HG02852 (cell line): ENCODE results near the gene GALM.
"Not testable (repeated sequence)": the region's sequence is repeated elsewhere in the genome, so short reads cannot be mapped to it uniquely, and the experiment has no call there.

Experiments
- ATAC-seq: cut with Tn5 transposase; IDR thresholded peaks from one replicate; pipeline ENCODE4 v1.9.1; 2021; ENCODE audit warnings: mild to moderate bottlenecking, moderate library complexity; ENCODE audit not compliant: unreplicated experiment

The GALM gene

GRCh38 chr2:38708900-38709566 is 43.1 kb downstream of the GALM start:
- ATAC-seq: no peak

DNA sequence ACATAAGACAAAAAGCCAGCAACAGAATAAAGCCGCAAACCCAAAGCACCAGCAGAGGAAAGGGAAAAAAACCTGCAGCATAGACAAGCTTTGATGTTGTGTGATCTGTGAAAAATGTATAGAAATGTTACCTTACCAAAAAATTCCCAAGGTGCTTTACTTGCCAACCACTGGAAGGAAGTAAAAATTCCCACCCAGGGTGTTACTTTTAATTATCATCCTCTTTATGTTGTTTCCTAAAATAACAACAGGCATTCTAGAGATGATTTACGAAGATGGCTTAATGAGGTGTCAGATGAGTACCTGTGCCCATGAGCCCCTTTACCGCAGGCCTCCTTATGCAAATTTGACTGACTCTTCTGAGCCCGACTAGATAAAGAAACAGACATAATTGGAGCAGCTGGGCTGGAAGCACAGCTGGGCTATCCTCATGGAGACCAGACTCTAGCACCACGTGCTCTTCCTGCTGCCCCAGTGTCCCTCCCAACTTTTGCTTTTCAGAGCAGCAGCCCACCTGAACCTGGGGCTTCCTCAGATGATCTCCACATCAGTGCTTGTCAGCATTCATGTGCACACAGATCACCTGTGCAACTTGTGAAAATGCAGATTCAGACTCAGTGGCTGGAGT is 43.8 kb downstream of the GALM start:
- ATAC-seq: peak; percentile 48

GRCh38 chr2:38711558-38711957 is 45.6 kb downstream of the GALM start:
- no peak for ATAC-seq

DNA sequence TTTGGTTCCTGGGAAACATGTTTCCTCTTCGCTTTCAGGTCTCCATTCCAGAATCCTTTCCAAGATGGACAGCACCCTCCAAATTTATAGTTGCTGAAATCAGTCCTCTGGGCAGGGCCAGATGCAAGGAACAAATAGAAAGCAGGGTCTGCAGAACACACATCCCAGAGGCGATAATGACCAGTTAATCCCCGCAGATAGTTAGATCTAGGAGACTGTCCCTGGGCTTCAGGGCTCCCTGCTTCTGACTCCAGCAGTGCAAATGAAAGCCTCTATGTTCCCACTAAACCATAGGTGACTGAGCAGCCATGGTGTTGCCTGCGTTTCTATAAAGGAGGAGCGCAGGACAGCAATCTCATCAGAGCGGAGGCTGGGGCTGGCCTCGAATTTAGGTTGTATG is 46.5 kb downstream of the GALM start:
- ATAC-seq: no peak

- no peak for ATAC-seq
Observed at GRCh38 chr2:38712871-38713270, 47.0 kb downstream of the GALM start.

GRCh38 chr2:38713338-38713737 is 47.4 kb downstream of the GALM start:
- ATAC-seq: no peak

- ATAC-seq: not testable (repeated sequence)
Observed at GRCh38 chr2:38714941-38715340, 49.0 kb downstream of the GALM start.

- no peak for ATAC-seq
Observed at GRCh38 chr2:38716185-38716584, 50.3 kb downstream of the GALM start.

DNA sequence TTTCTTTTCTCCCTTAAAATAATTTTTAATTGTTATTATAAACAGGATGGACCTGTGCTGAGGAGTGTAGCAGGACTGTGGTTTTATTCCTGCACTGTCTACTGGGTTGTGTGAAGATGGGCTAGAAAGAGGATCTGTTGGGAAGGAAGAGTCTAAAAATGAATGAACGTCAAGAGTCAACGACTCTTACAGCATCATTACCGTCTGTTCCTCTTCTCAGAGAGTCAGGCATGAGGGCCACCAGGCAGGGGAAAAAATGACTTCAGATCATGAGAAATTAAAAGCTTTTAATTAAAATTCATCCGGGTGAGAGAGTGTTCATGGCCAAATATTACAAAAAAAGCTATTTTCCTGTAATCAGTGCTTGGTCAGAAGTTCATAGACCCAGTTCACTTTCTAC is 52.7 kb downstream of the GALM start:
- ATAC-seq: no peak

DNA sequence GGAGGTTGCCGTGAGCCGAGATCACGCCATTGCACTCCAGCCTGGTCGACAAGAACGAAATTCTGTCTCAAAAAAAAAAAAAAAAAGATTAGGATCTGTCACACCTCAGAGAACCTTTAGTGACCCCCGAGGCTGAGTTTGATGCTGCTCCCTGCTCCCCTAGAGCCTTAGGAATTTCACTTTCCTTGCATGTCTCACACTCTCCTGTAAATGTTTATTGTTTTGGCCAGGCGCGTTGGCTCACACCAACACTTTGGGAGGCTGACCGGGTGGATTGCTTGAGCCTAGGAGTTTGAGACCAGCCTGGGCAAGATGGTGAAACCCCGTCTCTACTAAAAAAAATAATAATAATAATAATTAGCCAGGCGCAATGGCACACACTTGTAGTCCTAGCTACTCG is 53.8 kb downstream of the GALM start:
- no peak for ATAC-seq

DNA sequence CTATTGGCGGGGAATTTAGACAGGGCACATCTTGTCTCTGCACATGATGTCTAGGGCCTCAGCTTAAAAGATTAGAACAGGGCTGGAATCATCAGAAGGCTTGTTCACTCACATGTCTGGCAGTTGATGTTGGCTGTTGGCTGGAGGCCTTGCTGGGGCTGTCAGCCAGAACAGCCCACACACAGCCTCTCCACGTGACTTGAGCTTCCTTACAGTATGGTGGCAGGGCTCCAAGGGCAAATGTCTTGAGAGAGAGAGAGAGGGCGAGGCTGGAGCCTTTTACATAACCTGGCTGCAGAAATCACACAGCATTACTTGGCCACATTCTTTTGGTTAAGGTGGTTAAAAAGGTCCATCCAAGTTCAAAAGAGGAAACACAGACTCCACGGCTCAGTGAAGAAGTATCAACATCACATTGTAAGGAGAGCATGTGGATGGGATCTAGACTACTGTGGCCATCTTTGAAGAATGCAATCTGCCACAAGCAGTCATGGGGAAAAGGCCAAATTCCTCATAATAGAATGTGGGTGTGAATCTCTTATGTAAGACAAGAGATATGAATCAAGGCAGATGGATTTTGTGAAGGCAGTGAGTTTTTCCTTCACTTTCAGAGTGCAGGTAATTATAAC is 54.8 kb downstream of the GALM start:
- peak; percentile 30 for ATAC-seq

DNA sequence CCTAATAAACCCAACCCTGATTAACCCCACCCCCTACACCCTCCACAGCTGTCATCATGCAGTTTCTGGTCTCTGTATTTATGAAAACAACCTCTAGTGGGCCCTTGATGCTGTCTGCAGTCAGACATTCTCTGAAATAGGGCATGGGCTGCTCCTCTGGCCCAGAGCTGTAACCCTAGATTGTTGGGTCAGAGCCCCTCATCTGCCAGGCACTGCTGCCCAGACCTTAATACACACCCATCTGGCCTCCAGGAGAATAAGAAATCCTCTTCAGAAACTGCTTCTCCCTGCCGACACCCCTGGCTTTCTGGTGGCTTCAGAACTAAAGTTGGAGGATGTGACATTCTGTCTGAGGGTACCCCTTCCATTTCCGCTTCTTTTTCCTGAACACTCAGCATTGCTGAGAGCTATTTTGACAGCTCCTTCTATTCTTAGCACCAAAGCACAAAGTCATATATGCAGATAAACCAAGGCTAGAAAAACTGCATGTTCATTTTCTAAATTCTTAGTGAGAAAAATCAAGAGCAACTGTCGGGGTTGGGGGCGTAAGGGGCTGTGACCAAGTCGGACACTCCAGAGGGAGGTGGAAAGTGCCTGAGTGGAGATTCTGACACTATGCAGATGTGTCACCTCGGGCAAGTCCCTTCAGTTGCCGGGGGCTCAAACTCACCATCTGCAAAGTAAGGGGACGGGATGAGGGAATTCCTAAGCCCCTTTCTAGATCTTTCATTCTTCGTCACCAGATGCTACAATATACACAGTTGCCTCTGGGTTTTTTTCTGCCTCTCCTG is 56.6 kb downstream of the GALM start:
- ATAC-seq: peak; percentile 50

- peak; percentile 47 for ATAC-seq
Observed at GRCh38 chr2:38723173-38723572, 57.3 kb downstream of the GALM start.

- no peak for ATAC-seq
Observed at GRCh38 chr2:38727661-38728060, 61.7 kb downstream of the GALM start.

- ATAC-seq: no peak
Observed at GRCh38 chr2:38728694-38729093, 62.8 kb downstream of the GALM start.

GRCh38 chr2:38731090-38731489 is 65.2 kb downstream of the GALM start:
- no peak for ATAC-seq

DNA sequence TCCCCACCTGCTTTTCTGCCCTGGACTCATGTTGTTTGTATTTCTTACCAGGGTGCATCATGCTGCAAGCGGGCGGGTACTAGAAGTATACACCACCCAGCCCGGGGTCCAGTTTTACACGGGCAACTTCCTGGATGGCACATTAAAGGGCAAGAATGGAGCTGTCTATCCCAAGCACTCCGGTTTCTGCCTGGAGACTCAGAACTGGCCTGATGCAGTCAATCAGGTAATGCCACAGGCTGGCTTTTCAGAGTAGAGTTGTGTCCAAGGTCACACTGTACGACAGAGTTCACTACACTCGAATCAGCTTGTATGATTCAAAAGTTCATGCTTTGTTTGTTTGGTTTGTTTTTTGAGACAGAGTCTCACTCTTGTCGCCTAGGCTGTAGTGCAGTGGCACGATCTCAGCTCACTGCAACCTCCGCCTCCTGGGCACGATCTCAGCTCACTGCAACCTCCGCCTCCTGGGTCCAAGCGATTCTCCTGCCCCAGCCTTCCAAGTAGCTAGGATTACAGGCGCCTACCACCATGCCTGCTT is 65.8 kb downstream of the GALM start:
- no peak for ATAC-seq

DNA sequence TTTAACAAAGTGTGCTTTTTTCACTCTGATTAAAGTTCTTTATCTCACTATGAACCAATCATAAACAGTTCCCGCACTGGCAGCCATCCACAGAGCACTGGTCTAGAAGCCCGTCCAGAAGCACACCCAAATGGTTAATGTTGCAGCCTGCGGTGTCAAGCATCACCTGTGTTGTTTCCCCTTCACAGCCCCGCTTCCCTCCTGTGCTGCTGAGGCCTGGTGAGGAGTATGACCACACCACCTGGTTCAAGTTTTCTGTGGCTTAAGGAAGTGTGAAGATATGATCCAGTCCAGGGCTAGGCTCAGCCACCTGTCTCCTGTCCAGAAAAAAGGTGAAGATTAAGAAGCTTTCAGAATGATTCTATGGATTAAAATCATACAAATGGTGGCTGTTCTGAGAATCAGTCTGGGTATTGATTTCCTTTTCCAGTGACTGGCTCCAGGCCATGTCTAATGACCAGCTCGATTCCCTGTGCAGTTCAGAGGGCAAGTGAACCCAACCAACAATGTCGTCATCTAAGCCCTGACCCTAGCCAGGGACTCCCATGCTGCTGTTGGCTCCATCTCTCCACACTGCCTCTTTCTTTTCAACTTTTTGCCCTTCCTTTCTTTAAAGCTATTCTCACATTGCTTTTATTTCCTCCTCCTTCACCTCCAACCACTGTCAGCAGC is 67.5 kb downstream of the GALM start:
- no peak for ATAC-seq

DNA sequence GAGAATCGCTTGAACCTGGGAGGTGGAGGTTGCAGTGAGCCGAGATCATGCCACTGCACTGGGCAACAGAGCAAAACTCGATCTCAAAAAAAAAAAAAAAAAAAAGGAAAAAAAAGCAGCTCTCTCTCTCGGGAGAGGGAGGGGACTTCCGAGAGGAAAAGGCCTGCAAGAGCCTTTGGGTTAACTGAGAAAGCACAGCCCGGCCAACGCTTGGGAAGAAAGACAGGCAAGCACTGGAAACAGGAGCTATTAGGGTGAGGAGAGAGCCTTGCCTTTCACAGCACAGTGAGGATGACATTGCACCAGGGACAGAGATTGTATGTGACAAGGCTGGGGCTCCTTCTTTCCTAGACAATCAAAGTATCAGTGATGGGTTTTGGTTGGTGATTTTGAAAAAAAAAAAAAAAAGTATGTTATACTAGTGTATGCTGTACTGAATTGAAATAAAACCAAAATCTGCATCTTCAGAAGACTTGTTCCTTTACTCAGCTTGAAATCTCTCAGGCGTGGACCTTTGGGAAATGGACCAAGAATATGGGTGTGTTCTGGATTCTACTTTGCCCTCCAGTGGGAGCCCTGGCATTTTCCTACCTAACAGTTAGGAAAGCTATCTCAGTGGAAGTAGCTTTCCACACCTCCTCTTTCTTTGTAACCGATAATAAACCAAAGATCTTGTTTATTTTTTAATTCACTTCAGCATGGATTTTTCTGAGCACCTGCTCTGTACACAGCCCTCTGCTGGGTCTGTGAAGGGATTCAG is 68.6 kb downstream of the GALM start:
- ATAC-seq: no peak

DNA sequence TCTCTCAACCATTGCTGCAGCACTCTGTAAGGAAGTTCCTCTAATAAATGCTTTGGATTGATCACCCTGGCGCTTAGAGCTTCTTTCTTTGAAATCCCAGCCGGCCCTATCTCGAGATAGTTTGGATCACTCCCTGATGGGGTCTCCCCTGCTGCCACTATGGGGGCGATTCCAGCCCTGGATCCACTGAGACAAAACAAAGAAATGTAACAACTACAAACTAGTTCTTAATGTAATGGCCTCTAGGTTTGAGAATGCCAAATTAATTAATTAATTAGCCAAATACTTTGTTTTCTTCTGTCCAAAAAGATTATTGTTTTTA is 70.0 kb downstream of the GALM start:
- ATAC-seq: no peak
